Central memory CD8-positive, alpha-beta T cell (primary cell): Measurements from ENCODE around the gene ZNF668.

Experiments used
- ATAC-seq: fragments of 150-1000 bp; cut with Tn5 transposase; replicated peaks from 2 replicates; pipeline ENCODE4 v1.10.0; 2022; ENCODE audit warnings: mild to moderate bottlenecking, moderate FRiP score, moderate number of reproducible peaks; ENCODE audit not compliant: poor library complexity, severe bottlenecking; ENCODE audit errors: extremely low read depth
- DNase-seq, 2 donors: peaks; one replicate each; pipeline ENCODE4 v3.0.0; 2021; ENCODE audit warnings: low spot score in 2 of 2
- H3K27ac Mint-ChIP-seq: one replicate; pipeline ENCODE4 v1.8.0; 2022; ENCODE audit warnings: low read depth, mild to moderate bottlenecking, moderate library complexity, mixed read lengths
- H3K27me3 Mint-ChIP-seq: one replicate; pipeline ENCODE4 v1.8.0; 2022; ENCODE audit warnings: mixed read lengths
- H3K36me3 Mint-ChIP-seq: one replicate; pipeline ENCODE4 v1.8.0; 2022; ENCODE audit warnings: mild to moderate bottlenecking, moderate library complexity, mixed read lengths; ENCODE audit not compliant: insufficient read depth
- H3K4me1 Mint-ChIP-seq: one replicate; pipeline ENCODE4 v1.8.0; 2022; ENCODE audit warnings: mixed read lengths
- H3K4me3 Mint-ChIP-seq: one replicate; pipeline ENCODE4 v1.8.0; 2022; ENCODE audit warnings: mild to moderate bottlenecking, moderate library complexity, mixed read lengths
- H3K9me3 Mint-ChIP-seq: one replicate; pipeline ENCODE4 v1.8.0; 2022; ENCODE audit warnings: mixed read lengths

Gene ZNF668

GRCh38 chr16:31073970-31074813 is at the start of gene ZNF668, which contains the start of gene ZNF646:
Gene ZNF668, minus strand, starts transcription at chr16:31074240. Its CDS starts 9,781 bp downstream, at chr16:31064459.
Gene ZNF646, plus strand, starts transcription at chr16:31074422. Its CDS starts 1,903 bp downstream, at chr16:31076325.
- H3K36me3 Mint-ChIP-seq = peaks cover 24% of the 10 kb centered on the region

GRCh38 chr16:31120129-31120528 is 46.1 kb upstream of the ZNF668 start:
- Mint-ChIP-seq H3K36me3 (peaks cover 41% of the 10 kb centered on the region), H3K9me3 (no peaks in the 10 kb centered on the region), H3K27me3 (no peaks in the 10 kb centered on the region), H3K4me3 (no peak overlapping the region), H3K27ac (no peak overlapping the region), H3K4me1 (peaks cover 11% of the 10 kb centered on the region)
- DNase-seq = no peak
- ATAC-seq = no peak

More at GRCh38 chr16:31073970-31074813, at the start of gene ZNF668, which contains the start of gene ZNF646:
- DNase-seq (peak; percentile 92 to 97), ATAC-seq (peak; percentile 87)
- no peaks in the 10 kb centered on the region for H3K9me3 Mint-ChIP-seq
- H3K4me3 Mint-ChIP-seq = peak within 1 kb of the TSS; percentile 87
- no peaks in the 10 kb centered on the region for H3K27me3 Mint-ChIP-seq
- peak within 1 kb of the TSS; percentile 94 for H3K27ac Mint-ChIP-seq
- peaks cover 40% of the 10 kb centered on the region for H3K4me1 Mint-ChIP-seq

GRCh38 chr16:31118223-31119155 is 44.4 kb upstream of the ZNF668 start:
- peak overlapping the region; percentile 73 for H3K4me3 Mint-ChIP-seq
- H3K27ac Mint-ChIP-seq = peak overlapping the region; percentile 58
- peaks cover 34% of the 10 kb centered on the region for H3K36me3 Mint-ChIP-seq
- no peaks in the 10 kb centered on the region for H3K27me3 Mint-ChIP-seq
- H3K4me1 Mint-ChIP-seq = peaks cover 11% of the 10 kb centered on the region
- ATAC-seq (no peak), DNase-seq (no peak)
- H3K9me3 Mint-ChIP-seq = no peaks in the 10 kb centered on the region

GRCh38 chr16:31117384-31118222 is 43.6 kb upstream of the ZNF668 start, which contains the start of gene KAT8:
Gene KAT8, plus strand, starts transcription at chr16:31117664. Its CDS starts 18 bp downstream, at chr16:31117682.
- peaks cover 27% of the 10 kb centered on the region for H3K36me3 Mint-ChIP-seq
- H3K4me3 Mint-ChIP-seq = peak within 1 kb of the TSS; percentile 73
- ATAC-seq = peak; percentile 96
- H3K27me3 Mint-ChIP-seq = no peaks in the 10 kb centered on the region
- H3K9me3 Mint-ChIP-seq = no peaks in the 10 kb centered on the region
- peak; percentile 92 to 96 for DNase-seq
- peaks cover 11% of the 10 kb centered on the region for H3K4me1 Mint-ChIP-seq
- peak within 1 kb of the TSS; percentile 58 for H3K27ac Mint-ChIP-seq

GRCh38 chr16:31114468-31114867 is 40.4 kb upstream of the ZNF668 start:
- ATAC-seq (no peak), DNase-seq (no peak)
- no peak overlapping the region for H3K4me3 Mint-ChIP-seq
- no peaks in the 10 kb centered on the region for H3K27me3 Mint-ChIP-seq
- H3K27ac Mint-ChIP-seq = peak overlapping the region; percentile 35
- peaks cover 5% of the 10 kb centered on the region for H3K36me3 Mint-ChIP-seq
- peaks cover 14% of the 10 kb centered on the region for H3K4me1 Mint-ChIP-seq
- no peaks in the 10 kb centered on the region for H3K9me3 Mint-ChIP-seq

- Mint-ChIP-seq H3K36me3 (peaks cover 5% of the 10 kb centered on the region), H3K27me3 (no peaks in the 10 kb centered on the region), H3K27ac (no peak overlapping the region), H3K4me3 (no peak overlapping the region), H3K4me1 (peaks cover 13% of the 10 kb centered on the region), H3K9me3 (no peaks in the 10 kb centered on the region)
- ATAC-seq (no peak), DNase-seq (no peak)
These were observed 39.4 kb upstream of the ZNF668 start for GRCh38 chr16:31113121-31114120.

- Mint-ChIP-seq H3K36me3 (peaks cover 5% of the 10 kb centered on the region), H3K4me3 (no peak overlapping the region), H3K27ac (no peak overlapping the region), H3K27me3 (no peaks in the 10 kb centered on the region), H3K9me3 (no peaks in the 10 kb centered on the region), H3K4me1 (peaks cover 10% of the 10 kb centered on the region)
- no peak for ATAC-seq
- DNase-seq = no peak
These were observed 38.7 kb upstream of the ZNF668 start for GRCh38 chr16:31112711-31113110.

- DNase-seq (no peak), ATAC-seq (no peak)
- no peaks in the 10 kb centered on the region for H3K27me3 Mint-ChIP-seq
- peaks cover 15% of the 10 kb centered on the region for H3K4me1 Mint-ChIP-seq
- H3K9me3 Mint-ChIP-seq = no peaks in the 10 kb centered on the region
- H3K27ac Mint-ChIP-seq = no peak overlapping the region
- no peak overlapping the region for H3K4me3 Mint-ChIP-seq
- H3K36me3 Mint-ChIP-seq = peaks cover 5% of the 10 kb centered on the region
These were observed 37.9 kb upstream of the ZNF668 start for GRCh38 chr16:31111881-31112466.

GRCh38 chr16:31110106-31111034 is 36.3 kb upstream of the ZNF668 start:
- Mint-ChIP-seq H3K27me3 (no peaks in the 10 kb centered on the region), H3K36me3 (peaks cover 3% of the 10 kb centered on the region), H3K4me3 (peak overlapping the region; percentile 82), H3K27ac (no peak overlapping the region), H3K4me1 (peaks cover 15% of the 10 kb centered on the region), H3K9me3 (no peaks in the 10 kb centered on the region)
- ATAC-seq (no peak), DNase-seq (no peak)

- peaks cover 15% of the 10 kb centered on the region for H3K4me1 Mint-ChIP-seq
- no peaks in the 10 kb centered on the region for H3K27me3 Mint-ChIP-seq
- ATAC-seq (no peak), DNase-seq (no peak)
- H3K36me3 Mint-ChIP-seq = peaks cover 3% of the 10 kb centered on the region
- H3K9me3 Mint-ChIP-seq = no peaks in the 10 kb centered on the region
- peak overlapping the region; percentile 82 for H3K4me3 Mint-ChIP-seq
- H3K27ac Mint-ChIP-seq = no peak overlapping the region
These were observed 35.6 kb upstream of the ZNF668 start for GRCh38 chr16:31109622-31110021.
